Measurements from ENCODE around the gene TH.

- peak; percentile 53 for TF ChIP-seq CTCF (IDR thresholded peaks at IDR 0.05)
- no peak for TF ChIP-seq REST (IDR thresholded peaks at IDR 0.05; ENCODE audit: low read depth, low read length)
- TF ChIP-seq CHD2 (IDR thresholded peaks at IDR 0.05; ENCODE audit: low read length, partially characterized antibody) = no peak
- no peak for TF ChIP-seq USF2 (IDR thresholded peaks at IDR 0.05; ENCODE audit: borderline replicate concordance, low read depth, low read length)
Measured at GRCh38 chr11:2149864-2150847, 21.5 kb downstream of the TH start.
